Activated CD4-positive, alpha-beta T cell treated with anti-CD3 and anti-CD28 coated beads, Interleukin-2, amount 10 ng/mL, durations not matched to agents 24 days and 14 days (primary cell): ENCODE measurements around the gene ZNF784. TPM values are rescaled to one million over a fixed set of nuclear protein-coding genes. Genes with fewer than 3 reads are reported as not detected.
"Not testable (repeated sequence)": the region's sequence is repeated elsewhere in the genome, so short reads cannot be mapped to it uniquely, and the experiment has no call there.

Experiments
- DNase-seq: peaks from one replicate; pipeline ENCODE4 v3.0.0; 2022
- H3K27ac Mint-ChIP-seq: one replicate; pipeline ENCODE4 v1.8.0; 2022; ENCODE audit warnings: mild to moderate bottlenecking, mixed read lengths
- H3K27me3 Mint-ChIP-seq: one replicate; pipeline ENCODE4 v1.8.0; 2022; ENCODE audit warnings: mixed read lengths
- H3K36me3 Mint-ChIP-seq: one replicate; pipeline ENCODE4 v1.8.0; 2022; ENCODE audit warnings: low read depth, mild to moderate bottlenecking, mixed read lengths
- H3K4me1 Mint-ChIP-seq: one replicate; pipeline ENCODE4 v1.8.0; 2021; ENCODE audit warnings: mixed read lengths
- H3K4me3 Mint-ChIP-seq: one replicate; pipeline ENCODE4 v1.8.0; 2022; ENCODE audit warnings: mild to moderate bottlenecking, moderate library complexity, mixed read lengths
- H3K9me3 Mint-ChIP-seq: one replicate; pipeline ENCODE4 v1.8.0; 2021; ENCODE audit warnings: mixed read lengths
- intact Hi-C: fragments of 100-400 bp; cut with micrococcal nuclease; formaldehyde crosslinking; loops from one replicate; pipeline ENCODE4 v1.15.1; 2023
- total RNA-seq: library from RNA; stranded (reverse); gene quantifications from 2 replicates; pipeline ENCODE4 v1.2.3, GENCODE V29; 2022

ZNF784 gene
- total RNA-seq, 1 donor from 2014 or later: 3.7 TPM

- no peak overlapping the region for H3K4me3 Mint-ChIP-seq
- H3K9me3 Mint-ChIP-seq: peaks cover 5% of the 10 kb centered on the region
- peaks cover 8% of the 10 kb centered on the region for H3K4me1 Mint-ChIP-seq
- H3K27ac Mint-ChIP-seq: no peak overlapping the region
- H3K27me3 Mint-ChIP-seq: no peaks in the 10 kb centered on the region
- peaks cover 35% of the 10 kb centered on the region for H3K36me3 Mint-ChIP-seq
- no peak for DNase-seq
- intact Hi-C loops: no loop called here
These were observed 31.1 kb downstream of the ZNF784 start for GRCh38 chr19:55593096-55593772.

DNA sequence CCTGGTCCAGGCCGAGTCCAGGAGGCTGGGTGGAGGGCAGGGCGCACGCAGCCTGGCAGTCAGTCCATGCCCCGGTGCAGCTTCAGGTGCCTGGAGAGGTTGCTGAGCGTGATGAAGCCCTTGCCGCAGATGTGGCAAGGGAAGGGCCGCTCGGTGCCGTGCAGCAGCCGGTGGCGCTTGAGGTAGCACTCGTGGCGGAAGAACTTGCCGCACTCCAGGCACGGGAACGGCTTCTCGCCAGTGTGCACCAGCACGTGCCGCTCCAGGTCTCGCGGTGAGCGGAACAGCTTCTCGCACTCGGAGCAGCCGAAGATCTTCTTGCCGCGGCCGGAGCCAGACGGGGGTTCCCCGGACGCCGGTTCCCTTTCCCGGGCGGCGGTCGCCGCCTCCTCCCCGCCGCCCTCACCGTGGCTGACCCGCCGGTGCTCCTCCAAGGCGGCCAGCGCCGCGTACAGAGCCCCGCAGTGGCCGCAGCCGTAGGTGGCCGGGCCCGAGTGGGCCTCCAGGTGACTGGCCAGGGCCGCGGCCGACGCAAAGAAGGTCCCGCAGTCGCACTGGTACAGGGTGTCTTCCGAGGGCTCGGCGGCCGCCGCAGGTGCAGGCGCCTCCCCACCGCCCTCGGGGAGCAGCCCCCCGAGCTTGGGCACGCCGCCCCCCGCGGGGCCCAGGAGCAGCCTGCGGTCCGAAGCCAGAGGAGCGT is 31.8 kb downstream of the ZNF784 start:
- Mint-ChIP-seq H3K27me3 (no peaks in the 10 kb centered on the region), H3K9me3 (peaks cover 5% of the 10 kb centered on the region), H3K4me1 (peaks cover 5% of the 10 kb centered on the region), H3K4me3 (no peak overlapping the region), H3K36me3 (peaks cover 33% of the 10 kb centered on the region), H3K27ac (no peak overlapping the region)
- intact Hi-C loops: no loop called here
- no peak for DNase-seq

- H3K4me3 Mint-ChIP-seq: no peak overlapping the region
- H3K27ac Mint-ChIP-seq: no peak overlapping the region
- H3K36me3 Mint-ChIP-seq: peaks cover 28% of the 10 kb centered on the region
- peaks cover 5% of the 10 kb centered on the region for H3K9me3 Mint-ChIP-seq
- no peak for DNase-seq
- H3K4me1 Mint-ChIP-seq: peaks cover 12% of the 10 kb centered on the region
- intact Hi-C loops: no loop called here
- peaks cover 7% of the 10 kb centered on the region for H3K27me3 Mint-ChIP-seq
These were observed 32.8 kb downstream of the ZNF784 start for GRCh38 chr19:55591555-55591954.

DNA sequence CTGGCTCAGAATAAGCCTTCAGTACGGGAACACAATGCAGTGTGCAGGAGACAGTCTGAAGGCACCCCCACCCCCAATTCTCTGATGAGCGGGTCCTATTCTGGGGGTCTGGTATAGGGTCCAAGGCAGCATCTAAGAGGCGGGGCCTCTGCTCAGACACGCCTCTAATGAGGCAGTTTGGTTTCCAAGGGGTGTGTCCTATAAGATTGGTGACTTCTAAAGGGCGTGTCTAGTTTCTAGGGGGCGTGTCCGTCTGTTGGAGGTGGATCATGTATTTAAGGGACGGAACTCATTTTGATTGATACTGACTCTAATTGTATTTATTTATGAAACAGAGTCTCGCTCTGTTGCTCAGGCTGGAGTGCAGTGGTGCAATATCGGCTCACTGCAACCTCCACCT is 33.7 kb downstream of the ZNF784 start:
- Mint-ChIP-seq H3K4me3 (no peak overlapping the region), H3K27me3 (peaks cover 14% of the 10 kb centered on the region), H3K4me1 (peaks cover 14% of the 10 kb centered on the region), H3K27ac (no peak overlapping the region), H3K9me3 (peaks cover 5% of the 10 kb centered on the region), H3K36me3 (peaks cover 19% of the 10 kb centered on the region)
- intact Hi-C loops: no loop called here
- DNase-seq: peak; percentile 67

GRCh38 chr19:55590109-55590508 is 34.3 kb downstream of the ZNF784 start:
- Mint-ChIP-seq H3K27ac (no peak overlapping the region), H3K36me3 (peaks cover 14% of the 10 kb centered on the region), H3K4me1 (peaks cover 17% of the 10 kb centered on the region), H3K4me3 (no peak overlapping the region), H3K27me3 (peaks cover 19% of the 10 kb centered on the region), H3K9me3 (peaks cover 4% of the 10 kb centered on the region)
- no peak for DNase-seq
- intact Hi-C loops: no loop called here

GRCh38 chr19:55588738-55589137 is 35.6 kb downstream of the ZNF784 start:
- Mint-ChIP-seq H3K27me3 (peaks cover 26% of the 10 kb centered on the region), H3K36me3 (peaks cover 8% of the 10 kb centered on the region), H3K4me3 (no peak overlapping the region), H3K27ac (no peak overlapping the region), H3K9me3 (no peaks in the 10 kb centered on the region), H3K4me1 (peaks cover 14% of the 10 kb centered on the region)
- intact Hi-C loops: no loop called here
- no peak for DNase-seq

- Mint-ChIP-seq H3K27me3 (peaks cover 26% of the 10 kb centered on the region), H3K9me3 (no peaks in the 10 kb centered on the region), H3K36me3 (peaks cover 5% of the 10 kb centered on the region), H3K27ac (no peak overlapping the region), H3K4me3 (peak overlapping the region; percentile 85), H3K4me1 (peaks cover 14% of the 10 kb centered on the region)
- intact Hi-C loops: loop anchor here (1.0 kb wide), 2 partner anchors 12 to 19 kb away; partner anchors contain the start of gene FIZ1
- peak; percentile 98 for DNase-seq
These were observed 37.2 kb downstream of the ZNF784 start for GRCh38 chr19:55586976-55587668.

DNA sequence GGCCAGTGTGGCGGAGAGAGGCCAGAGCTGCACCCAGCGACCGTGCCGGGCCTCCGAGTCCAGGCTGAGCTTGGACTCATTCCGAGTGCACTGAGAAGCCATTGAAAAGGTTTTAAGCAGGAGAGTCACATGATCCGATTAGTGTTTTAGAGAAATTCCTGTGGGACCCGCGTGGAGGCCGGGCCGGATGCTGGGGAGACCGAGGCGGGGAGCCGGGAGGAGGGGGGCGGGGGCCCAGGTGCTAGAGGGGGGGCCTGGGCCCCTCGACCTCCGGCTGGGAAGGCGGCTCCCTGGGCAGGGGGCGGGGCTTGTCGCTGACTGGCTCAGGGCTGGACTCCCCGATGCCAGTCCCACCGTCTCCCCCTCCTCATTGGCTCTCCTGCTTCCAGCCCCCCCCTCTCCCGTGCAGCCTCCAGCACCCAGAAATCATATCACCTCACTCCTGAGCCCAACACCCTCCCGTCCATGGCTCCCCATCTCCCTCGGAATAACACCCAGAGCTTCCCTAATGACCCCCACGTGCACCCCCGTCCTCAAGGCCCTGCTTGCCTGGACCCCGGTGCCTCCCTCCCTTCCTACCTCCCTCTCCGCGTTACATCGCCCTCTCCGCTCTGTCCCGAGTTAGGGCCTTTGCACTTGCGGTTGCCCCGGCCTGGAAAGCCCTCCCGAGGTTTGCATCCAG is 38.6 kb downstream of the ZNF784 start:
- DNase-seq: peak; percentile 73
- Mint-ChIP-seq H3K27me3 (peaks cover 26% of the 10 kb centered on the region), H3K9me3 (no peaks in the 10 kb centered on the region), H3K27ac (no peak overlapping the region), H3K4me3 (peak overlapping the region; percentile 57), H3K36me3 (no peaks in the 10 kb centered on the region), H3K4me1 (peaks cover 21% of the 10 kb centered on the region)
- intact Hi-C loops: no loop called here

DNA sequence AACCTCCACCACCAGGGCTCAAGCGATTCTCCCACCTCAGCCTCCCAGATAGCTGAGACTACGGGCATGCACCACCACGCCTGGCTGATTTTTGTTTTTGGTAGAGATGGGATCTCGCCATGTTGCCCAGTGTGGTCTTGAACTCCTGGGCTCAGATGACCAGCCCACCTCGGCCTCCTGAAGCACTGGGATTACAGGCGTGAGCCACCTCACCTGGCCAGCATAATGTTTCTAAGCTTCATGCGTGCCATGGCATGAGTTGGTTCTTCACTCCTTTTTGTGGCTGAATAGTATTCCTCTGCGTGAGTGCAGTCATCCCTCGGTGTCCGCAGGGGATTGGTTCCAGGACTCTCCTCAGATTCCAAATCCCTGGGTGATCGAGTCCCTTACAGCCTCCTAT is 39.5 kb downstream of the ZNF784 start:
- Mint-ChIP-seq H3K27me3 (peaks cover 26% of the 10 kb centered on the region), H3K27ac (no peak overlapping the region), H3K4me1 (peaks cover 23% of the 10 kb centered on the region), H3K4me3 (no peak overlapping the region), H3K36me3 (peaks cover under 1% of the 10 kb centered on the region), H3K9me3 (no peaks in the 10 kb centered on the region)
- peak; percentile 54 for DNase-seq
- intact Hi-C loops: loop anchor here (5.0 kb wide), 1 partner anchor 37 kb away; the partner anchor contains the start of gene ZNF784

DNA sequence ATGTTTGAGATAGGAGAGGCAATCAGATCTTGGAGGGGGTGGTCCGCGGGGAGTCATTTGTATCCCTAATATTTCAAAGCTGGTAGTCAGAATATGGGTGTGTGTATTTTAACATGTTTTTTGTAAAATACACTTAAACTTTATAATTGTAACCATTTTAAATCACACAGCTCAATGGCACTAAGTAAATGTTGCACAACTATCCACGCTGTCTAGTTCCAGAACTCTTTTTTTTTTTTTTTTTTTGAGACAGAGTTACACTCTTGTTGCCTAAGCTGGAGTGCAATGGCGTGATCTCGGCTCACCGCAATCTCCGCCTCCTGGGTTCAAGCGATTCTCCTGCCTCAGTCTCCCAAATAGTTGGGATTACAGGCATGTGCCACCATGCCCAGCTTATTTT is 40.5 kb downstream of the ZNF784 start:
- H3K27ac Mint-ChIP-seq, DNase-seq, H3K36me3 Mint-ChIP-seq, H3K9me3 Mint-ChIP-seq, H3K4me3 Mint-ChIP-seq: not testable (repeated sequence)
- peaks cover 26% of the 10 kb centered on the region for H3K27me3 Mint-ChIP-seq
- intact Hi-C loops: loop anchor here (5.0 kb wide), 1 partner anchor 38 kb away; the partner anchor contains the start of gene ZNF784
- H3K4me1 Mint-ChIP-seq: peaks cover 27% of the 10 kb centered on the region

- intact Hi-C loops: loop anchor here (5.0 kb wide), 1 partner anchor 40 kb away; the partner anchor contains the start of gene ZNF784
These were observed 42.1 kb downstream of the ZNF784 start for GRCh38 chr19:55582284-55582683.

DNA sequence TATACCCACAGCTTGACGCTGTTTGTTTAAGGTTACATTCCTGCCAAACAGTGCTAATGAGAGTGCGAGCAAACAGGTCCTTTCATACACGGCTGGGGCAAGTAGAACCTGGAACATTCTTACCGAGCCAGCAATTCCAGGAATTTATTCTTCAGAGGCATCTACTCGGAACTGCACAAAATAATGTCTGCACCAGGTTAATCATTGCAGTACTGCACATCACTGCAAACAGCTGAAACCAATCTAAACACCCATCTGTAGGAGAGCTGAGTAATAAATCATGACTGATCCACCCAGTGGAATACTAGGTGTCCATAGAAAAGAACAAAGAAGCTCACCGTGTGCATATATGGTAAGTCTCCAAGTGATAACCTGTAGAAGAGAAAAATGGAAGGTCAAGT is 42.5 kb downstream of the ZNF784 start:
- H3K4me3 Mint-ChIP-seq: peak overlapping the region; percentile 35
- intact Hi-C loops: loop anchor here (2.0 to 5.0 kb wide), 3 partner anchors 17 to 65 kb away; partner anchors contain the start of genes FIZ1 and ZNF784
- no peaks in the 10 kb centered on the region for H3K9me3 Mint-ChIP-seq
- no peak for DNase-seq
- peaks cover 21% of the 10 kb centered on the region for H3K27me3 Mint-ChIP-seq
- H3K27ac Mint-ChIP-seq: no peak overlapping the region
- peaks cover 8% of the 10 kb centered on the region for H3K36me3 Mint-ChIP-seq
- peaks cover 22% of the 10 kb centered on the region for H3K4me1 Mint-ChIP-seq

More at GRCh38 chr19:55582284-55582683, 42.1 kb downstream of the ZNF784 start:
- H3K27ac Mint-ChIP-seq, DNase-seq, H3K9me3 Mint-ChIP-seq, H3K36me3 Mint-ChIP-seq, H3K4me3 Mint-ChIP-seq: not testable (repeated sequence)
- Mint-ChIP-seq H3K27me3 (peaks cover 24% of the 10 kb centered on the region), H3K4me1 (peaks cover 25% of the 10 kb centered on the region)

DNA sequence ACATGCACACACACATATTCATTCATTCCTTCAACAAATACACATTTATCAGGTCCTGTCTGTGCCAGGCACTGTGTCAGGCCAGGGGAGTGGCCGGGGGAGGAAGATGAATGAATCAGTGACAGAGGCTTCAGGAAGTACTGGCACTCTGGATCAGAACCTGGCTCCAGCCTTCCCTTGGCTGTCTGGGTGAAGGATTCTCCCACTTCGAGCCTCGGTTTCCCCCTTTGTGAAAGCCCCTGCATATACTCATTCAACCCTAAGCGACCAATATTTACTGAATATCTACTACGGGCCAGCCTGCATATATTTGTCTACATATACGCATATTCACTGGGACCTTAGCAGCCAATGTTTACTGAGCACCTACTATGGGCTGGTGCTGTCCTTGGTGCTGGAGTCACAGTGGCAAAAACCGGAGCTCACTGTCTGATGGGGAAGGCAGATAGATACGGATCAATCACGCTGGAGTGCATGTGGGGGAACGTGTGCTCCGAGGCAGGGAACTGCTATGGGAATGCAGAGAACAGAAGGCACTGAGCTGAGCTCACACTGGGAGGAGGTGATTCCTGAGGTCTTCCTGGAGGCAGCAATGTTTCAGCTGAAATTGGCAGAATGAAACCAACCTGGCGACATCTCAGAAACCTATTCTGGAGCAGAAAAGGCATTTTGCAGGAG is 43.1 kb downstream of the ZNF784 start:
- peak overlapping the region; percentile 75 for H3K27ac Mint-ChIP-seq
- no peaks in the 10 kb centered on the region for H3K9me3 Mint-ChIP-seq
- peak; percentile 78 for DNase-seq
- peaks cover 20% of the 10 kb centered on the region for H3K4me1 Mint-ChIP-seq
- H3K27me3 Mint-ChIP-seq: peaks cover 17% of the 10 kb centered on the region
- intact Hi-C loops: loop anchor here (2.0 to 5.0 kb wide), 3 partner anchors 18 to 64 kb away; partner anchors contain the start of genes FIZ1 and ZNF784
- peak overlapping the region; percentile 87 for H3K4me3 Mint-ChIP-seq
- peaks cover 9% of the 10 kb centered on the region for H3K36me3 Mint-ChIP-seq
